HTR-8/SVneo (cell line): ENCODE results near the gene EMC7.
"Not testable (repeated sequence)": the region's sequence is repeated elsewhere in the genome, so short reads cannot be mapped to it uniquely, and the experiment has no call there.

Experiments used
- DNase-seq: peaks from one replicate; pipeline ENCODE4 v3.0.0; 2011; ENCODE audit warnings: low spot score, mixed read lengths; ENCODE audit not compliant: insufficient read length
- FAIRE-seq: peaks from 2 replicates; lab custom pipeline; 2011; peaks lifted over from hg19 to GRCh38; lab: Jason Lieb, UNC

Gene EMC7

DNA sequence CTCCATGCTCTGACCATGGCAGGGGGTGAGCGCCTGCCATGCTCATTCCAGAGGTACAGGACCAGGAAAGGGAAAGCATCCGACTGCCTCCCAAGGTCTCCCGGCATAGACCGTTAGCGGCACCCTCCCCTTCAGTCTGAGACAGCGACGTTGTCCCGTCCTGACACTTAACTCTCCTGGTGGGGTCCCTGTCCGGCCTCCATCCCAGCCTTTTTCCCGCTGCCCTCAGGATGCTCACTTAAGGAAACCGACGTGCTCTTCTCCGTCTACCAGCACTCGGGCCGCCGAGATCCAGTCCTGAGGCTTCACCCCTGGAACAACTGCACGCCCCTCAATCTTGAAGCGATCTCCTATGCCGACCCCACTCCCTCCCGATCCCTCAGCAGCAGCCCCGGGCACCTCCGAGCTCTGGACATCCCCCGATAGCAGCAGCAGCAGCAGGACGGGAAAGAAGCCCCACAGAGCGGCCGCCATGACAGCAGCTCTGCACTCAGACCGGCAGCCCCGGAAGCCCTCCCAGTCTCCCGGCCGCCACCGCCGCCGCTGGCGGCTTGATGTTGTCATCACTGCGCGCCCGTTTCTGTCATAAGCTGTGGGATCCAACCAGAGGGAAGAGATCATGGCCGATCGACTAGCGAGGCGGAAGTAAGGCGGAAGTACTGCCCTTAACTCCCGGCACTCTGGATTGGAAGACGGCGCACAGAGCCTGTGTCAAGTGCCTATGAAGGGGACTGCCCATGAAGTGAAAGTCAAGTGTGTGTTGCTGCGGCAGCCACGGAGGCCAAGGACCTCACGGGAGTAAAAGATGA, at the start of gene EMC7, which contains the start of gene PGBD4:
TSS of gene EMC7 (minus strand) at position 497 of the 809 bp plus-strand sequence. CDS start at position 474, 23 bp downstream.
TSS of gene PGBD4 (plus strand) at position 718 of the 809 bp plus-strand sequence. CDS start 449 bp downstream, outside the sequence.
- DNase-seq, result peak; percentile 90
- peak; percentile 99 for FAIRE-seq

DNA sequence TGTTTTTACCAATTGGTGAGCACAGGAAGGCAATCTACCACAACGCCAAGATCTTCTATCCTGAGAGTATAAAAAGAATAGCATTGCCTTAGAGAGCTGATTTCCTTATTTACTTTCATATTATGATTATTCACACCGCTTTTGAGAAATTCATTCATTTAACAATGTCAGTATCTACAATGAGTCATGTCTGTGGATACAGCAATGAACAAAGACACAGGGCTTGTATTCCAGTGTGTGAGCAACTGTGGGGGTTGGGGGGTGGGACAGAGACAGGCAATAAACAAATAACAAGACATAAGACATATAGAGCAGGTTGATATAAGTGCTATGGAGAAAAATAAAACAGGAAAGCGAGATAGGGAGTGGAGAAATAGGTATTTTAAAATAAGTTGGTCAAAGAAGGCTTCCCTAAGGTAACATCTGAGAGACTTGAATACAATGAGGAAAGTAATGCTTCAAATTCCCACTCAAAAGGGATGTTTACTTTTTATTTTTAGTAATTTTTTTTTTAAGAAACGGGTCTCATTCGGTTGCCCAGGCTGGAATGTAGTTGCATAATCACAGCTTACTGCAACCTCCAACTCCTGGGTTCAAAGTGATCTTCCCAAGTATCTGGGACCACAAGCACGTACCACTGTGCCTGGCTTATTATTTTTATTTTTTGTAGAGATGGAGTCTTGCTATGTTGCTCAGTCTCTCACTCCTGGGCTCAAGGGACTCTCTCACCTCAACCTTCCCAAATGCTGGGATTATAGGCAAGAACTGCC, 45.9 kb upstream of the EMC7 start:
- FAIRE-seq (no peak), DNase-seq (no peak)

DNA sequence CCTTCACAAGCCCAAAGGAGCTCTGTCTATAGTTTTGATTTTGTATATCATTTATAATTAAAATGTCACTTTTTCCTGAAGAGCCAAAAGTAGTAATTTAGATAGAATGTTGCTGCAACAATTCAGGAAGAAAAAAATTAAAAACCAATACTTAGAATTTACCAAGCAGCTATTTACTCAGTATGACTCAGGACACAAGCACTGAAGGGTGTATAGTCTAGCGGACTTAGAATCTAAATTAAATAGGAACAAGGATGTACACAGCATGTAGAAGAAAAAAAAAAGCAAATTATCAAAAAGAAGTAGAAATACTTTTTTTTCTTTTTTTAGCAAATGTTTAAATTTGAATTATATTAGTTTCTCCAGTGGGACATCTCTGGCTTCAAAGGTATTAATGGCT, 31.8 kb upstream of the EMC7 start:
- no peak for DNase-seq
- FAIRE-seq, result no peak

GRCh38 chr15:34132881-34133280, 31.2 kb upstream of the EMC7 start:
- FAIRE-seq, result no peak
- DNase-seq, result no peak

- DNase-seq, result no peak
- FAIRE-seq, result no peak
Observed at GRCh38 chr15:34128898-34129297, 27.2 kb upstream of the EMC7 start.

DNA sequence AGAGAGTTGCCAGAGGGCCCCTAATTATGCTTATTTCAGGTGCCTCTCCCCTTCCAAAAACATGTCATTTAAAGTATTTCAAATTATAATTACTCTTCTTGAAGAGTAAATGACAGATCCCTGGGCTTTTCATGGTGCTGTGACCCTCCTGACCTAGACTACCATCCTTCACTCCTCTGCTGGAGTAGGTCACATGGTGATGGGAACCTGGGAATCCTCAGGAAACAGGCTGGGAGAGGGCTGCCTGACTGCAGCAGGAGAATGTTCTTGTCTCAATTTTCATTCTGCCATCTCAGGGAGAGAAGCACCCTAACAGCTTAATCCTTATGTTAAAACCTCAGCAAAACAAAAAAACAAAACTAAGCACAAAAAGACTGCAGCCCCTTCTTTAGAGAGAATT, 24.9 kb upstream of the EMC7 start:
- DNase-seq, result no peak
- FAIRE-seq, result no peak

- no peak for FAIRE-seq
- DNase-seq, result no peak
Observed at GRCh38 chr15:34125945-34126344, 24.3 kb upstream of the EMC7 start.

DNA sequence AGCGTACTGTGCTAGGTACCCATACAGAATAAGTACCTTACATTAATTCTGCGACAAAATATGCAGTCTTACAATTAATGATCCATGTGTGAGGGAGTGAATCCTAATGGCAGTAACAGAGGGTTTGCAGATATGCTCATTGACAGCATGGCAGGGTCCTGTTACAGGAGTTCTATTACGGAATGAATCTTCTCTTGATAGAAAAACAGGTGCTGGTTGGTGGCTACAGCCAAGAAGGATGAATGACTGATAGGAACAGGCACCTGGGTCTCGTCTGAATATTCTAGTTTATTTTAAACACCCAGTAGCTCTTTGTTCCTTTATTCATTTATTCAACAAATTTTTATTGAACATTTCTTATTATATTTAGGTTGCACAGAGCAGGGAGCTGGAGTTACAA, 23.0 kb upstream of the EMC7 start:
- FAIRE-seq (no peak), DNase-seq (no peak)

GRCh38 chr15:34122771-34123183, 21.1 kb upstream of the EMC7 start:
- DNase-seq (peak; percentile 59), FAIRE-seq (no peak)

DNA sequence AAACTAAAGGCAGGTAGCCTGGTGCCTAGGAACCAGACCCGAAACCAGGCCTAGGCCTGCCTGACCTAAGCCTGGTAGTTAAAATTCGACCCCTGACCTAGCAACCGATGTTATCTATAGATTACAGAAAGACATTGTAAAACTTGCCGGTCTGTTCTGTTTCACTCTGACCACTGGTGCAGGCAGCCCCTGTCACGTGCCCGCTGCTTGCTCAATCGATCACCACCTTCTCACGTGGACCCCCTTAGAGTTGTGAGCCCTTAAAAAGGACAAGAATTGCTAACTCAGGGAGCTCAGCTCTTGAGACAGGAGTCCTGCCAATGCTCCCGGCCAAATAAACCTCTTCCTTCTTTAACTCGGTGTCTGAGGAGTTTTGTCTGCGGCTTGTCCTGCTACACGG, 20.1 kb upstream of the EMC7 start:
- DNase-seq, FAIRE-seq: not testable (repeated sequence)

DNA sequence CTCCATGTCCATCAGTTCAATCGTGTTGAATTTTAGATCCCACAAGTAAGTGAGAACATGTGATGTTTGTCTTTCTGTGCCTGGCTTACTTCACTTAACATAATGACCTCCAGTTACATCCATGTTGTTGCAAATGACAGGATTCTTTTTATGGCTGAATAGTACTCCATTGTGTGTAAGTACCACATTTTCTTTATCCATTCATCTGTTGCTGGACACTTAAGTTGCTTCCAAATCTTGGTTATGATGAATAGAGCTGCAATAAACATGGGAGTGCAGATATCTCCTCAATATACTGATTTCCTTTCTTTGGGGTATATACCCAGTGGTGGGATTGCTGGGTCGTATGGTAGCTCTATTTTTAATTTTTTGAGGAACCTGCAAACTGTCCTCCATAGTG, 18.8 kb upstream of the EMC7 start:
- DNase-seq, FAIRE-seq: not testable (repeated sequence)

DNA sequence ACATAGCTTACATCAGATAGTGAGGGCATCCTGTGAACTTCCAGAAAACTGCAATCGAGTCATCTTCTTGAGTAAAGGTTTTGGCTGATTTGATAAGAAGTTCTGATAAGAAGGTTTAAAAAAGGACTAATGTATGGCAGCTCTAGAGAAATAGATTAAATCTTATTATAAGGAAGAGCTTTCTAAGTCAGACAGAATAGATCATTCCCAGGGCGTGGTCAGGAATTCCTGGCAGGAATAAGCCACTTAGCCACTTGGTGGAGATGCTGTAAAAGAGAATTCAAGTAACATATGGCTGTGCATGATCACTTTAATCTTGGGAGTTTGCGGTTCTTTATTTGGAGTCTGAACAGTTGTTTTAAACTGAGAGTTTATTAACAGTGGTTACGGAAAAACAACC, 17.6 kb upstream of the EMC7 start:
- DNase-seq, result peak; percentile 24
- FAIRE-seq, result no peak

GRCh38 chr15:34116620-34117019, 15.0 kb upstream of the EMC7 start:
- DNase-seq, result peak; percentile 3
- no peak for FAIRE-seq

GRCh38 chr15:34114739-34115138, 13.1 kb upstream of the EMC7 start:
- no peak for FAIRE-seq

GRCh38 chr15:34114215-34114614, 12.6 kb upstream of the EMC7 start:
- DNase-seq (no peak), FAIRE-seq (no peak)

More at GRCh38 chr15:34114739-34115138, 13.1 kb upstream of the EMC7 start:
- no peak for DNase-seq

GRCh38 chr15:34111488-34111887, 9.8 kb upstream of the EMC7 start:
- DNase-seq (no peak), FAIRE-seq (no peak)

DNA sequence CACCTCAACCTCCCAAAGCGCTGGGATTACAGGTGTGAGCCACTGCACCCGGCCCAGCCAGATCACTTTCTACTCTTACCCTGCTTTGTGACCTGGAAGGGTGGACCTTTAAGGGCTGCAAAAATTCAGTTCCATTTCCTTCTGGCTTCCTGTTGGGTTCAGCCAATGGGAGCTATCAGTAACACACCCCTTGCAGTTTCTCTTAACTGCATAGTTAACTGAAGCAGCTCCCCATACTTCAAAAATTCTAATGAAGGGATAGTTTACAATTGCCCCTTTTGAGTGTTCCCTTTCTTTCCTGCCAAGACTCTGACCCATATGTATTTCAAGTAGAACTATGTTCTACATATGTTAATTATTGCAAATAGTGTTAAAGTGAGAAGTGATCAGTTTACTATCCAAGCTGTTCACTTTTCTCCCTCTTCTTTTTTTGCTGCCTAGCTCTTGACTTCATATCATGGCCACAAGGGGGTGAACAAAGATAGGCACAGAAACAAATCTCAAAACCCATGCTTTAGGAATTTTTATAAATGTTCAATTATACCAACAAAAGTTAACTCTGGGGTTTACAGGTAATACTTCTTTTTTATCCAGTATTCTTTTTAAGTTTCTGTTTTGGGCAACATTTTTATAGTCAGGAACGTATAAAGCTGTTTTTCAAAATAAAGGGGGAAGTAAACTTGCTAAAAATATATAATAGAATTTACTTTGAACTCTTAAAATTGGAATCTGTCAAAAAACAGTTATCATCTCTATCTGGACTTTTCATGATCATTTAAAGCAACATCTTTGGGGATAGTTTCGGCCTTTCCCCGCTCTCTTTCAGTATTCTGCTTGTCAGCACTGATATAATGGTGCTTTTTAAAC, 8.4 kb upstream of the EMC7 start:
- DNase-seq (peak; percentile 17), FAIRE-seq (no peak)

GRCh38 chr15:34107315-34107714, 5.7 kb upstream of the EMC7 start:
- DNase-seq, result no peak
- FAIRE-seq, result no peak

DNA sequence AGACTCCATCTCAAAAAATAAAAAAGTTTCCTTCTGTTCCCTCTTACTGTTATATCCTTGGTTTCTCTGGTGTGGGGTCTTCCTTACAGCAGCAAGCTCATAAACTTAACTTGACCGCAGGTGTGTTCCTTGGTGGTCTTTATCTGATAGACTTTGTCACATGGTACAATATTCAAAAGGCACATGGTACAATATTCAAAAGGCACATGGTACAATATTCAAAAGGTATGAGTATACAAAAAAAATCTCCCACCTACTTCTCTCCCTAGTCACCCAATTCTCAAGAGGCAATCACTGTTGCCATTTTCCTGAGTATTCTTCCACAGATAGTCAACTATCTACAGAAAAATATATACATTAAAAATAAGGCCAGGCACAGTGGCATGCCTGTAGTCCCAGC, 4.8 kb upstream of the EMC7 start:
- FAIRE-seq, result no peak
- no peak for DNase-seq

DNA sequence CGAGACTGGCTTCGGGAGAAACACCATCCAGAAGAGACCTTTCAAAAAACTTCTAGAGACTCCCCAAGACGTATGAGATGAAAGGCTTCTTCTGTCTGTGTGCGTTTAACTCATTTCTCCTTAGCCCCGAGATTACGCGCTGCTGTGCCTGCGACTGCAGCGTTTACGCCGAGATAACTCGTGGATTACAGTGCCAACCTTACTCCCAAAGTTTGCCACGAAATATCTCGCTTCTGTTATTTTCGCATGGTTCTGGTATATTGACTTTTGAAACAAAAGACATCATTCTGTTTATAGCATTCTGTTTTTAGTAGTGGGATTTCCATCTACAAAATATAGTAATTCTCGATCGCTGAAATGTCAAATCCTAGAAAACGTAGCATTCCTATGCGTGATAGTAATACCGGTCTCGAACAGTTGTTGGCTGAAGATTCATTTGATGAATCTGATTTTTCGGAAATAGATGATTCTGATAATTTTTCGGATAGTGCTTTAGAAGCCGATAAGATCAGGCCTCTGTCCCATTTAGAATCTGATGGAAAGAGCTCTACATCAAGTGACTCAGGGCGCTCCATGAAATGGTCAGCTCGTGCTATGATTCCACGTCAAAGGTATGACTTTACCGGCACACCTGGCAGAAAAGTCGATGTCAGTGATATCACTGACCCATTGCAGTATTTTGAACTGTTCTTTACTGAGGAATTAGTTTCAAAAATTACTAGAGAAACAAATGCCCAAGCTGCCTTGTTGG, 688 bp upstream of the EMC7 start:
- no peak for DNase-seq
- FAIRE-seq, result no peak
